Central memory CD8-positive, alpha-beta T cell (primary cell): Measurements from ENCODE around the gene ENPP7.

Experiments used
- ATAC-seq: fragments of 150-1000 bp; cut with Tn5 transposase; replicated peaks from 2 replicates; pipeline ENCODE4 v1.10.0; 2022; ENCODE audit warnings: mild to moderate bottlenecking, moderate FRiP score, moderate number of reproducible peaks; ENCODE audit not compliant: poor library complexity, severe bottlenecking; ENCODE audit errors: extremely low read depth
- DNase-seq, 2 donors: peaks; one replicate each; pipeline ENCODE4 v3.0.0; 2021; ENCODE audit warnings: low spot score in 2 of 2
- H3K27ac Mint-ChIP-seq: one replicate; pipeline ENCODE4 v1.8.0; 2022; ENCODE audit warnings: low read depth, mild to moderate bottlenecking, moderate library complexity, mixed read lengths
- H3K27me3 Mint-ChIP-seq: one replicate; pipeline ENCODE4 v1.8.0; 2022; ENCODE audit warnings: mixed read lengths
- H3K36me3 Mint-ChIP-seq: one replicate; pipeline ENCODE4 v1.8.0; 2022; ENCODE audit warnings: mild to moderate bottlenecking, moderate library complexity, mixed read lengths; ENCODE audit not compliant: insufficient read depth
- H3K4me1 Mint-ChIP-seq: one replicate; pipeline ENCODE4 v1.8.0; 2022; ENCODE audit warnings: mixed read lengths
- H3K4me3 Mint-ChIP-seq: one replicate; pipeline ENCODE4 v1.8.0; 2022; ENCODE audit warnings: mild to moderate bottlenecking, moderate library complexity, mixed read lengths
- H3K9me3 Mint-ChIP-seq: one replicate; pipeline ENCODE4 v1.8.0; 2022; ENCODE audit warnings: mixed read lengths

Gene ENPP7, protein sequence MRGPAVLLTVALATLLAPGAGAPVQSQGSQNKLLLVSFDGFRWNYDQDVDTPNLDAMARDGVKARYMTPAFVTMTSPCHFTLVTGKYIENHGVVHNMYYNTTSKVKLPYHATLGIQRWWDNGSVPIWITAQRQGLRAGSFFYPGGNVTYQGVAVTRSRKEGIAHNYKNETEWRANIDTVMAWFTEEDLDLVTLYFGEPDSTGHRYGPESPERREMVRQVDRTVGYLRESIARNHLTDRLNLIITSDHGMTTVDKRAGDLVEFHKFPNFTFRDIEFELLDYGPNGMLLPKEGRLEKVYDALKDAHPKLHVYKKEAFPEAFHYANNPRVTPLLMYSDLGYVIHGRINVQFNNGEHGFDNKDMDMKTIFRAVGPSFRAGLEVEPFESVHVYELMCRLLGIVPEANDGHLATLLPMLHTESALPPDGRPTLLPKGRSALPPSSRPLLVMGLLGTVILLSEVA

DNA sequence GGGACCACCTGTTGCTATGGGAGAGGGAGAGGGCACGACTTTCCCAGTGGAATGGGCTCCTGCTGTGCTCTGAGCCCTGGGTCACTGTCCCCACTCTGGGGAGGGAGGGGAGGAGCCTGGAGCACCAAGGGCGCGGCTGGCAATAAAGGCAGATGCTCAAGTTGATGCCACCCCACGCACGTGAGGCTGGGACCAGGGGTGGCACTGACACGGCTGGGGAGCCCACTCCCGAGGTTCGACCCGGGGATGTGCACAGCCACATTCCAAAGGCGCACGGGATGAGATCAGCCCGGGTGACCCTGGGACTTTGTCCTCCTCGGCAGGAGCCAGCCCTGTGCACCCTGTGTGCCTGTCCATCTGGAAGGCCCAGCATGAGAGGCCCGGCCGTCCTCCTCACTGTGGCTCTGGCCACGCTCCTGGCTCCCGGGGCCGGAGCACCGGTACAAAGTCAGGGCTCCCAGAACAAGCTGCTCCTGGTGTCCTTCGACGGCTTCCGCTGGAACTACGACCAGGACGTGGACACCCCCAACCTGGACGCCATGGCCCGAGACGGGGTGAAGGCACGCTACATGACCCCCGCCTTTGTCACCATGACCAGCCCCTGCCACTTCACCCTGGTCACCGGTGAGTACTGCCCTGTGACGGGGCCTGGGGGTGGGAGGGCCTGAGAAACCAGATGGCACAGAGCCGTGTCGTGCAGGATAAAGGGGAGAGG is at the start of gene ENPP7:
TSS of gene ENPP7 (plus strand) at position 175 of the 715 bp plus-strand sequence. CDS start at position 372, 197 bp downstream.
- Mint-ChIP-seq H3K27me3 (peaks cover under 1% of the 10 kb centered on the region), H3K27ac (no peak within 1 kb of the TSS), H3K36me3 (no peaks in the 10 kb centered on the region), H3K9me3 (no peaks in the 10 kb centered on the region), H3K4me1 (peaks cover 22% of the 10 kb centered on the region), H3K4me3 (no peak within 1 kb of the TSS)
- no peak for ATAC-seq
- DNase-seq = no peak

DNA sequence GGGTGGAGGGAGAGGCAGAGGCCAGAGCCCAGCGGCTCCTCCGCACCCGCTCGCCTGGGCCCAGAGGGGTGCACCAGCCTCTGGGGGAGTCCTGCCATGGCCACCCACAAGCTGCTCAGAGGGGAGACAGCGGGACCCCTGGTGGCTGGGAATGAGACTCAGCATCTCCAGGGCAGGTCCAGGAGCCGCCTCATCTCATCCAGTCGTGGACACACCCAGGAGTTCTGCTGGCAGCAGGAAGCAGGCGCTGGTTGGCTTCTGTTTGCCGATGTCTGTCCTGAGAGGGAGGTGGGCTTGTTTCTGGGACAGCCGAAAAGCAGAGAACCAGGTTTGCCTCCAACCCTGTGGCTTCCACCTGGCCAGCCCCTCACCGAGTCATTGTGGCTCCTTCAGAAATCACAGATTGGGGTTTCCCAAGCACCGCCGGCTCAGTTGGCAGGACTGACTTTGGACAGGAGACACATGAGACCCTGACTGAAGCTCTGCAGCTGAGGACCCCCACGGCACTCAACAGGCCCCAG is 49.6 kb upstream of the ENPP7 start:
- H3K9me3 Mint-ChIP-seq = no peaks in the 10 kb centered on the region
- no peak overlapping the region for H3K27ac Mint-ChIP-seq
- H3K36me3 Mint-ChIP-seq = no peaks in the 10 kb centered on the region
- ATAC-seq (no peak), DNase-seq (no peak)
- H3K4me1 Mint-ChIP-seq = no peaks in the 10 kb centered on the region
- no peak overlapping the region for H3K4me3 Mint-ChIP-seq
- H3K27me3 Mint-ChIP-seq = peaks cover 86% of the 10 kb centered on the region

DNA sequence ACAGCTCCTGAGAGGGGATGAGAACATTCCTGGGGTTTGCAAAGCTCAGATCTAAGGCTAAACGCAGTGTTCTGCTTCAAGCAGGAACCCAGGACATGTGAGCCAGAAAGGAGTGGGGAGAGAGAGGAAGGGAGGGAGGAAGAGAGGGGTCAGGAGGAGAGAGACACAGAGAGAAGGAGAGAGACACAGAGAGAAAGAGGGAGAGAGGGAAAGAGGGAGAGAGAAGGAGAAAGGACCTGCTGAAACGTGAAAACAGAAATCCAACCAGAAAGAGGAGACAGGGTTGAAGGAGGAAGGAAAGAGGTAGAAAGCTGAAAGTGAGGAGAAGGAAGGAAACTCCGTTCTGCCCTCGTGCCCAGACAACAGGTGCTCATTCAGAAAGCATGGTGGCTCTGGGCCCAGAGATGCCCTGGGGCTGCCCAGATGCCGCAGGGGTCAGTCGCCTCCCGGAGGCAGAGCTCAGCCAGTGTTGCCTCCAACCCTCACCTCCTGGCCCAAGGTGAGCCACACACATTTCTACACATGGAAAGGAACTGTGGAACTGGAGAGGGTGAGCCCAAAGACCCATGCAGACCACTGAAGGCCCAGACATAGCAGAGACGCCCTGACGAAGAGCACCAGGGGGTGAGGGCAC is 49.0 kb upstream of the ENPP7 start:
- Mint-ChIP-seq H3K27me3 (peaks cover 85% of the 10 kb centered on the region), H3K36me3 (no peaks in the 10 kb centered on the region), H3K4me3 (no peak overlapping the region), H3K4me1 (no peaks in the 10 kb centered on the region), H3K9me3 (no peaks in the 10 kb centered on the region), H3K27ac (no peak overlapping the region)
- DNase-seq (no peak), ATAC-seq (no peak)

DNA sequence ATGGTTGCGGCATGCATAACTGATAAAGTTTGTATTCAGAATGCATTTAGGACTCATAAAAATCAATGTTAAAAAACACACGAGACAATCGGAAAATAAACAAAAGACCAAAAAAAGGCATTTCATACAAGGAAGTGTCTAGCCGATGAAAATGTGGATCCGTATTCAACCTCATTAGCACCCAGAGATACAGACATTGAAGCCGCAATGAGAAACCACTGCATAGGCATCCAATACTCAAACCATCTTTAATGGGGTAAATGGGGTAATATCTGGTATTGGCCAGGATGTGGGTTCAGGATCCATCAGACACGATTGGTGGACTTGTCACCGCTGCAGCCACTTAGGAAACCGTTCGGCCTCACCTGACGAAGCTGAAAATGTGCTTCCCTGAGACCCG is 47.4 kb upstream of the ENPP7 start:
- H3K27ac Mint-ChIP-seq = no peak overlapping the region
- peaks cover 80% of the 10 kb centered on the region for H3K27me3 Mint-ChIP-seq
- H3K4me3 Mint-ChIP-seq = no peak overlapping the region
- DNase-seq (no peak), ATAC-seq (no peak)
- H3K4me1 Mint-ChIP-seq = no peaks in the 10 kb centered on the region
- H3K9me3 Mint-ChIP-seq = no peaks in the 10 kb centered on the region
- H3K36me3 Mint-ChIP-seq = no peaks in the 10 kb centered on the region

DNA sequence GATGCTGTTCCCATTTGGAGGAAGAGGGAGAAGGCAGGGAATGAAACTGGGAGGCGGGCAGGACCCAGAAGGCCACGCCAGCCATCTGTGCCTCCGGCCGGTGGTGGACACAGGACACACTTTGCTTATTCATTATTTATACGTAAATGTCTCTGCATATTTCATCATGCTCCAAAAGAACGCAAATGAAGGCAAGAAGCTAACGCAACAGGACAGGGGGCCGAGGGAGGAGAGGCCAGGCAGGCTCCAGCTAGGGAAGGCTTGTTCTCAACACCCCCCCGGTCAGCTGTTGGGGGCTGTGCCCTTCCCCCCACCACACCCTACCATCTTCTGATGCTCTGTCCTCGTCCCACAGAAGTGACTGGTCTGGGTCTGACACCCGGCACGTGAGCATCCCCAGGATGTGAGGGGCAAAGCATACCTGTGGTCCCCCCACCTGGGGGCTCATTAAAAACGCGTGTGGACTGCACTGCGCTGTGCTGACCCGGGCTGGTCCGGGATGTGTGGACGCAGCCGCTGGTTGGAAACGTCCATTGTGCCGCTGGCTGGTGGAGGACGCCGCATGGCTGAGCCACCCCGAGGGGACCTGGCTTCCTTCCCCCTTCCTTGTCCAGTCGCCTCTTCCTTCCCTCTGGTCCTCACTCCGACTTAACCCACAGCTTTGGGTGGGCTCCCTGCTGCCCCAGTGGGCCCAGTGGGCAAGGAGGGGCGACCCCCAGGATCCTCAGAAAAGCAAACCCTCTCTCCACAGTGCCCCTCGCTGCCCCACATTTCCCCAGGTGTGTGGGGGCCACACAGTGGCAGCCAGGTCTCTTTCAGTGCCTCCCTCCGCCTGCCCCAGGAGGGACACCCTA is 46.4 kb upstream of the ENPP7 start:
- H3K27ac Mint-ChIP-seq = no peak overlapping the region
- no peak for DNase-seq
- no peaks in the 10 kb centered on the region for H3K4me1 Mint-ChIP-seq
- ATAC-seq = no peak
- no peak overlapping the region for H3K4me3 Mint-ChIP-seq
- peaks cover 71% of the 10 kb centered on the region for H3K27me3 Mint-ChIP-seq
- H3K36me3 Mint-ChIP-seq = no peaks in the 10 kb centered on the region
- no peaks in the 10 kb centered on the region for H3K9me3 Mint-ChIP-seq

DNA sequence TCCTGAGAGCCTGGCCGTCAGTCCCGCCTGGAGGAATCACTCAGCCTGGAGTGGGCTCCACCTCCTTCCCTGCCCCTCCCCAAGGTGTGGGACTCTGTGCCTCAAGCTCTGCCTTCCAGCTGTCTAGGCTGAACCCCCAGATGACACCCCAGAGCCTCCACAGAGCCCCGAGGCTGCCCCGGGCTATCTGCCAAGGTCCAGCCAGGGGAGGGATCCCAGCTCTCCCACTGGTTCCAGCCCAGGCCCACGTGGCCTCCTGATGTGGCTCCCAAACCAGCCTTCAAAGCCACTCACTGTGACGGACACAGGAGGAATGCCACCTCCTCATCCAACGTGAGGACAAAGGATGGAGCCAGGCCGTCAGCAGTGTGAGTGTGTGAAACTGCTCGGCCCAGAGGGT is 45.6 kb upstream of the ENPP7 start:
- Mint-ChIP-seq H3K9me3 (no peaks in the 10 kb centered on the region), H3K36me3 (no peaks in the 10 kb centered on the region), H3K27me3 (peaks cover 70% of the 10 kb centered on the region), H3K4me1 (no peaks in the 10 kb centered on the region), H3K4me3 (no peak overlapping the region), H3K27ac (no peak overlapping the region)
- no peak for DNase-seq
- no peak for ATAC-seq

DNA sequence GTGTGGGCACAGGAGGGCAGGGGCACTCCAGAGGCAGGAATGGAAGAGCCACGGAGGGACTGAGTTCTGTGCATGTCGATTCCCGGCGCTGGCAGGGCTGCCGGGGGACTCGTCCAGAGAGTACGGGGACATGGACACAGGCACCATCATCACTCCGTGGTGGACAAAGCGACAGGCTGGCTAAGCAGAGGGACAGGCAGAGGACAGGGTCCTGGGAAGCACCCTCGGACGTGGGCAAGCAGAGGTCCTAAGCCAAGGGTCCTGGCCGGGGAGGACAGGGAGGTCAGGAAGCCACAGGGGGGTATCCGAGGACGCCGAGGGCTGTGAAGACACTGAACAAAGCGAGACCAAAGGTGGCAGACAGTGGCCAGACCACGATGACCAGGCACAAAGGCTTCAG is 44.3 kb upstream of the ENPP7 start:
- no peaks in the 10 kb centered on the region for H3K36me3 Mint-ChIP-seq
- no peak for ATAC-seq

DNA sequence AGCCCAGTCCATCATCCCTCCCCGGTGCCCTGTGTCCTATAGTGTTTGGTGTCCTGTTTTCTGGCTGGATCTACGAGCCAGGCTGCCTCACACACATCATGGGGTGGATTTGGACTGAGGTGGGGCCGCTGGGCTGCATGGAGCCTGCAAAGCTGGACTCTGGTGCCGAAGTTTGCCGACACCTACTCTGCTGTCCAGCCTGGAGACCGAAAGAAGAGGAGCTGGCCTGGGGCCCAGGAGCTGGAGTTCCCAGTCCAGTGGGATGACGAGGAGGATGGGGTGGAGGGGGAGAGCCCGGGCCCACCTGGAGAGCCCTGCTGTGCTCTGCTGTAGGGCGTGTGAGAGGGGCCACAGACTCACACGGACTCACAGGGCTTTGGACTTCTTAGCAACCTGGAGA is 40.3 kb upstream of the ENPP7 start:
- no peak overlapping the region for H3K27ac Mint-ChIP-seq
- no peaks in the 10 kb centered on the region for H3K9me3 Mint-ChIP-seq
- H3K36me3 Mint-ChIP-seq = no peaks in the 10 kb centered on the region
- no peaks in the 10 kb centered on the region for H3K4me1 Mint-ChIP-seq
- peaks cover 59% of the 10 kb centered on the region for H3K27me3 Mint-ChIP-seq
- no peak for DNase-seq
- H3K4me3 Mint-ChIP-seq = no peak overlapping the region
- ATAC-seq = no peak

More for the DNA sequence above, 44.3 kb upstream of the ENPP7 start:
- Mint-ChIP-seq H3K9me3 (no peaks in the 10 kb centered on the region), H3K4me1 (no peaks in the 10 kb centered on the region), H3K4me3 (no peak overlapping the region), H3K27me3 (peaks cover 62% of the 10 kb centered on the region), H3K27ac (no peak overlapping the region)
- DNase-seq = no peak

DNA sequence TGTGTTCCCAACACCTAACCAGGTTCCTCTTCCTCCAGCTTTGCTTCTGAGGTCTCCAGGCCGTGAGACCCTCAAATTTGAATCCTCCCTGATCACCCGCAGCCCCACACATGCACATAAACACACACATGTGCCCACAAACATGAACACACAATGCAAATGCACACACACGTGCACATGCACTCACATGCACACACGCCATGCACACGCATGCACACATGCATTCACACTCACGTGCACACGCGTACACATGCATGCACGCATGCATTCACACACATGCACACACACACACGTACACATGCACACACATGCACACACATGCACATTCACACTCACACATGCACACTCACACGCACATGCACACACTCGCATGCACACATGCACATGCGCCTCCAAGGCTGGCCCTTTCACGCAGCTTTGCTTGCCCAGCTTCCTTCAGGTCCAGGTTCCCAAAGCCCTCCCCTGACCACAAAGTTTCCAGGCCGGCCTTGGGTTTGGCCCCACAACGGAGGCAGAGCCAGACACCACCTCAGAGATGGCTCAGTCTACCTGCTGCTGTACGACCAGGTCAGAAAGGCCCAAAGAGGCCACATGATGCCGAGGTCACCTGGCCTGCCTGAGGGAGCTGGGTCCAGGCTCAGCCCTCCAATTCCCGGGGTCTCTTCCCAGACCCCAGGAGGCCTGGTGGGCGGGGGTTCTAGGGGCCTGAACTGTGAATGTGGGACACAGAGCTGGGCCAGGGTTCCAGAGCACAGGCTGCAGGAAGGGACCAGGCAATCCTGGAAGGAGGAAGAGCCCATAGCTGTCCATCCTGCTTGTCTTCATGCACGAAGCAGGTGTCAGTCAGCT is 39.5 kb upstream of the ENPP7 start:
- H3K4me1 Mint-ChIP-seq = no peaks in the 10 kb centered on the region
- H3K4me3 Mint-ChIP-seq = no peak overlapping the region
- peaks cover 59% of the 10 kb centered on the region for H3K27me3 Mint-ChIP-seq
- ATAC-seq (no peak), DNase-seq (no peak)
- H3K36me3 Mint-ChIP-seq = no peaks in the 10 kb centered on the region
- no peaks in the 10 kb centered on the region for H3K9me3 Mint-ChIP-seq
- no peak overlapping the region for H3K27ac Mint-ChIP-seq

DNA sequence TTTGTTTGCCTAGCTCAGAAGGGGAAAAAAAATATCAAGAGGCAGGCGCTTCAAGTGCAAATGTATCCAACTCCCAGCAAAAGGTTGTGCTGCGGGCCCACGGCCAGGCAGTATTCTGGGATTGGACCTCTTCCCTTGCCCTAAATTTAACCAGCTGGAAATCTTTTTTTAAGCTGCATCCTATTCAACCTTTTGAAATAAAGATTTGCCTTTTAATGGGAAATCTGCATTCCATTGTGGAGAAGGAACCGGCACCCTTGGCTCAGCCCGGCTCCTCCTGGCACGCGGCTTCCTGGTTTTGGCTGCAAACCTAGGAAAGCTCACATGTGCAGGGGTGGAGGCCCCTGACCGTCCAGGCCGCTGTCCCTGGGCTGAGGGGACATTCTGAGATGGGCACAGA is 38.8 kb upstream of the ENPP7 start:
- no peaks in the 10 kb centered on the region for H3K4me1 Mint-ChIP-seq
- H3K27me3 Mint-ChIP-seq = peaks cover 62% of the 10 kb centered on the region
- H3K4me3 Mint-ChIP-seq = no peak overlapping the region
- H3K36me3 Mint-ChIP-seq = no peaks in the 10 kb centered on the region
- no peaks in the 10 kb centered on the region for H3K9me3 Mint-ChIP-seq
- H3K27ac Mint-ChIP-seq = no peak overlapping the region
- no peak for ATAC-seq
- no peak for DNase-seq

DNA sequence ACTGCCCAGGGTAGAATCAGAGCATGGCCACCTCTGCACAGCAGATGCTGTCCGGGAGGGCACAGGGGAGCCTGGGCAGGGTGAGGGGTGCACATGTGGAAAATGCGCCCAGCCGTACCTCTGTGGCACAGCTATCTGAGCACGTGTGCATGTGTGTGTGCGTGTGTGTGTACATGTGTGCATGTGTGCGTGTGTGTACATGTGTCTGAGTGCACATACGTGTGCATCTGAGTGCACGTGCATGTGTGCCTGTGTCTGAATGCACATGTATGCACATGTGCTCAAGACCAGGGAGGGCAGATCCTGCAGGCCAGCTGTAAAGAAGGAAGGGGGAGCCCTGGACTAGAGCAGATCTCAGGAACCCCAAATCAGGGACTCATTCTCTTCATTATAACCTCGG is 37.3 kb upstream of the ENPP7 start:
- no peak for ATAC-seq
- peaks cover 75% of the 10 kb centered on the region for H3K27me3 Mint-ChIP-seq
- no peaks in the 10 kb centered on the region for H3K9me3 Mint-ChIP-seq
- peaks cover 1% of the 10 kb centered on the region for H3K36me3 Mint-ChIP-seq
- H3K27ac Mint-ChIP-seq = no peak overlapping the region
- H3K4me1 Mint-ChIP-seq = no peaks in the 10 kb centered on the region
- no peak for DNase-seq
- no peak overlapping the region for H3K4me3 Mint-ChIP-seq
